Activated naive CD8-positive, alpha-beta T cell treated with anti-CD3 and anti-CD28 coated beads for 36 hours (primary cell): Measurements from ENCODE around the gene PTPRG. TPM values are rescaled to one million over a fixed set of nuclear protein-coding genes. Genes with fewer than 3 reads are reported as not detected.

Source experiments
- DNase-seq: peaks from one replicate; pipeline ENCODE4 v3.0.0; 2021
- H3K27ac Mint-ChIP-seq: one replicate; pipeline ENCODE4 v1.8.0; 2022; ENCODE audit warnings: mild to moderate bottlenecking, moderate library complexity, mixed read lengths
- H3K27me3 Mint-ChIP-seq: one replicate; pipeline ENCODE4 v1.8.0; 2022; ENCODE audit warnings: mild to moderate bottlenecking, mixed read lengths
- H3K36me3 Mint-ChIP-seq: one replicate; pipeline ENCODE4 v1.8.0; 2021; ENCODE audit warnings: mild to moderate bottlenecking, mixed read lengths
- H3K4me1 Mint-ChIP-seq: one replicate; pipeline ENCODE4 v1.8.0; 2021; ENCODE audit warnings: mixed read lengths
- H3K4me3 Mint-ChIP-seq: one replicate; pipeline ENCODE4 v1.8.0; 2022; ENCODE audit warnings: mild to moderate bottlenecking, moderate library complexity, mixed read lengths
- H3K9me3 Mint-ChIP-seq: one replicate; pipeline ENCODE4 v1.8.0; 2022; ENCODE audit warnings: mixed read lengths
- total RNA-seq, 2 experiments: library from RNA; stranded (reverse); gene quantifications; one replicate each; pipeline ENCODE4 v1.2.3, GENCODE V29; 2021

The PTPRG gene
- total RNA-seq, 2 experiments from 2014 or later, result 0.06 to 0.16 TPM

DNA sequence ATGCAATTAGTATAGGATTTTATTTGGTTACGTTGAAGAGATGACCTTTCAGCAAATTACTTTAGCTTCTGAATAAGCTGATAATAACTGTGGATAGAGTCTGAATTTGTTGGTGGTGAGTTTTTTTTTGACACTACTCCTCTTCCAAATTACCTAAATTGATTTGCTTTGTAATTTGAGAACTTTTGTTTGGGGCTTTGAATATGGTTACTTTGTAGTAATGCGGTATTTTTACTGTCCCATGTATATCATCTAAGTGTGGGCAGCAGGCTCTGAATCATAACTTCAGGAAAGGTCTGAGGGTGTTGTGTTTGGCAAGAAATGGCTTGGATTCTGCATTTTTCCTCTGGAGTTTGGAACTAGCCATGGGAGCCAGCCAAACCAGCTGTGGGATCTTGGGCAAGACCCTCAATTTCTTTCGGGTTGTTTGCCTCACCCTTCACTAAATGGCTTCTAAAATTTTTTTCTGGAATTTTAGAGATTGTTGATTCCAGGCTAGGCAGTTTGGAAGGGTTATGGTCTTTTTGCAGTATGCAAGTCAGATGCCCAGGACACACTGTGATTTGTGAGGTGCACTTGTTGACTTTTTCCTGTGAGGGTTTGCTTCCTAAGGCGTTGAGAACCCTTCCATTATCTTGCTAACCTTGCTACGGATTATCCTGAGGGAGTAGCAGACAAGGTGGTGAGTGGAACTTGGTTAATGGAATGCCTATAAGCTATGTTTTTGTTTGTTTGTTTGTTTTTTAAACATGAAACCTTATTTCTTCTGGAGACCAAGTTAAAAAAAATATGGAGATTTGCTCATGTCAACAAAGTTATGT lies 10.4 kb downstream of the PTPRG start:
- no peak overlapping the region for H3K4me3 Mint-ChIP-seq
- no peaks in the 10 kb centered on the region for H3K4me1 Mint-ChIP-seq
- H3K36me3 Mint-ChIP-seq, result no peaks in the 10 kb centered on the region
- H3K27me3 Mint-ChIP-seq, result peaks cover 16% of the 10 kb centered on the region
- no peak overlapping the region for H3K27ac Mint-ChIP-seq
- no peaks in the 10 kb centered on the region for H3K9me3 Mint-ChIP-seq
- no peak for DNase-seq

DNA sequence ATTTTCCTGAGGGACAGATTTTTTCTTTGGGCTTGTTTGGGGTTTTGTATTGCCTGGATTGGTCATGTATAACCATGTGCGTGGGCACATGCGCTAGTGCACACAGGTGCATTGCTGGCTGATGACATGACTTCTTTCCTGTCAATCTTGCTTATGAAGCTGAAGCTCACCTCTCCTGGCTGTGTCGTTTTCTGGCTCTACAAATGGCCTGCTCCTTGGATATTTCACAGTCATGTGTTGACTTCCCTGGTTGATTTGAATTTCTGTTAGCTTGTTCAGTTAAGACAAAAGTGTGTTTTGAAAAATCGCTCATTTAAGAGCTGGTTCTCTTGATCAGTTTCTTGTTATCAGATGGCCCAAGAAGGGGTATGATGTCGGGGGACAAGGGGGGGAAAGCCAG lies 11.5 kb downstream of the PTPRG start:
- Mint-ChIP-seq H3K4me3 (no peak overlapping the region), H3K27ac (no peak overlapping the region), H3K9me3 (no peaks in the 10 kb centered on the region), H3K36me3 (no peaks in the 10 kb centered on the region), H3K27me3 (peaks cover 12% of the 10 kb centered on the region), H3K4me1 (no peaks in the 10 kb centered on the region)
- no peak for DNase-seq

DNA sequence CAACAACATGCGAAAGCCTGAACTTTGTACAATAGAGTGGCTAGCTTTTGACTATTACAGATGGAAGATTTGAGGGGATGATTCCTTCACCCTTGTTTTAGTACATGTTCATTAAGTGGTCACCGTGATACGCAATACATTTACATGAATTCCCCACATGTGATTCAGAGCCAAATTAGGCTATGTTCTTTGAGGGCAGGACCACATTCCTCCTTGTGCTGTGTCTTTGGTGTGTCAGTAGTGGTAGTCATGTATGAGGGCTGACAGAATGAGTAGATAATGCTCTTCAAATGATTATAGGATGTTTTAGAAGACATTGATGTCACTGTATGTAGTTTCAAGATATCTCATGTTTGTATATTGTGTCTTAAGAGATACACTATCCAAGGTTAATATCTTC lies 12.1 kb downstream of the PTPRG start:
- Mint-ChIP-seq H3K4me1 (no peaks in the 10 kb centered on the region), H3K4me3 (no peak overlapping the region), H3K9me3 (no peaks in the 10 kb centered on the region), H3K36me3 (no peaks in the 10 kb centered on the region), H3K27ac (no peak overlapping the region), H3K27me3 (peaks cover 12% of the 10 kb centered on the region)
- no peak for DNase-seq

DNA sequence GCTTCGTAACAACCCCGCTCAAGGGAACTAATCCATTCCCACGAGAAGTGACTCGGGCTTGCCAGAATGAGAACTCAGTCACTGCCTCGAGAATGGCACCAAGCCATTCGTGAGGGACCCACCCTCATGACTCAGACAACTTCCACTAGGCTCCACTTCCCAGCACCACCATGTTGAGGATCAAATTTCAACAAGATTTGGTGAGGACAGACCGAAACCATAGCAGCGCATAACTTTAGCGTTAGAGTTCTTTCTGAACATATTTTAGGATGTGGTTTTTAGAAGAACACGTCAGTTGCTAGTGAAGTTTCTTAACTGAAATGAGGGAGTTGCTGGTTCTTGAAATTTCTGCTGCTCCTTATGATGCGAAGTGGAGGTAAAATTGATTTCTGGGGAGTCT lies 13.5 kb downstream of the PTPRG start:
- H3K27me3 Mint-ChIP-seq, result peaks cover 16% of the 10 kb centered on the region
- no peaks in the 10 kb centered on the region for H3K4me1 Mint-ChIP-seq
- H3K9me3 Mint-ChIP-seq, result no peaks in the 10 kb centered on the region

DNA sequence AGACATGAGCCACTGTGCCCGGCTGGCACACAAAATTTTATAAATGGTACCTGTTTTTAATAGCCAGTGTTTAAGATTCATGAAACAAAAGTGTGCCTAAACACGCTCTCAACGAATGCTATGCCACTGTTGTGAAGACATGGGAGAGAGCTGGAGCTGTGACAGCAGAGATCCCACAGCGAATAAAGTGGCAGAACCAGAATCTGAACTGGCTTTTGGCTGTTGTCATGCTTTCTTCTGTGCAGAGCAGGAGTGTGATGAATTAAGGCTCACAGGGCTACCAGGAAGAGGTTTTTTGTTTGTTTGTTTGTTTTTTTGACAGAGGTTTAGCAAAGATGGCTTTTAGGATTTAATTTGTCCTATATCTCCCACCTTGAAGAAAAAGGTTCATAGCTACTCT lies 14.5 kb downstream of the PTPRG start:
- Mint-ChIP-seq H3K9me3 (no peaks in the 10 kb centered on the region), H3K27ac (no peak overlapping the region), H3K36me3 (no peaks in the 10 kb centered on the region), H3K4me3 (no peak overlapping the region), H3K27me3 (peaks cover 16% of the 10 kb centered on the region), H3K4me1 (no peaks in the 10 kb centered on the region)
- DNase-seq, result no peak

More for the DNA sequence above, 13.5 kb downstream of the PTPRG start:
- Mint-ChIP-seq H3K4me3 (no peak overlapping the region), H3K36me3 (no peaks in the 10 kb centered on the region), H3K27ac (no peak overlapping the region)
- DNase-seq, result no peak

DNA sequence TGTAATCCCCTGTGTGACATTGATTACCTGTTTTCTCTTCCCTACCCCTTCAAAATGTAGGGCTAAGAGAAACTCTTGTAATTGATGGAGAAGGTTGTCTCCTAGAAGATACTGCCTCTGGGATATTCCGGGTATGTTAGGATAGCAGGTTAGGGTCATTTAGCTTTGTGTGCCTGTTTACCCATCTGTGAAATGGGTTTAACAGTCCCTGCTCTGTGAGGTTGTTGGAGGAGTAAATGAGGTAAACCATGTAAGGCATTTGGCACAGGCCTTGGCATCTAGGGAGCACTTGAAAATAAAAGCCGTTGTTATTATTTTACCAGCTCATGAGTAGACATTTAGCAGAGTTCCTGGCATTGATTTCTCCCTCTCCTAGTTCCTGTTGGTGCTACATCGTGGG lies 16.4 kb downstream of the PTPRG start:
- no peaks in the 10 kb centered on the region for H3K9me3 Mint-ChIP-seq
- no peak overlapping the region for H3K4me3 Mint-ChIP-seq
- peaks cover 13% of the 10 kb centered on the region for H3K27me3 Mint-ChIP-seq
- H3K36me3 Mint-ChIP-seq, result no peaks in the 10 kb centered on the region
- DNase-seq, result no peak
- no peaks in the 10 kb centered on the region for H3K4me1 Mint-ChIP-seq
- H3K27ac Mint-ChIP-seq, result no peak overlapping the region

DNA sequence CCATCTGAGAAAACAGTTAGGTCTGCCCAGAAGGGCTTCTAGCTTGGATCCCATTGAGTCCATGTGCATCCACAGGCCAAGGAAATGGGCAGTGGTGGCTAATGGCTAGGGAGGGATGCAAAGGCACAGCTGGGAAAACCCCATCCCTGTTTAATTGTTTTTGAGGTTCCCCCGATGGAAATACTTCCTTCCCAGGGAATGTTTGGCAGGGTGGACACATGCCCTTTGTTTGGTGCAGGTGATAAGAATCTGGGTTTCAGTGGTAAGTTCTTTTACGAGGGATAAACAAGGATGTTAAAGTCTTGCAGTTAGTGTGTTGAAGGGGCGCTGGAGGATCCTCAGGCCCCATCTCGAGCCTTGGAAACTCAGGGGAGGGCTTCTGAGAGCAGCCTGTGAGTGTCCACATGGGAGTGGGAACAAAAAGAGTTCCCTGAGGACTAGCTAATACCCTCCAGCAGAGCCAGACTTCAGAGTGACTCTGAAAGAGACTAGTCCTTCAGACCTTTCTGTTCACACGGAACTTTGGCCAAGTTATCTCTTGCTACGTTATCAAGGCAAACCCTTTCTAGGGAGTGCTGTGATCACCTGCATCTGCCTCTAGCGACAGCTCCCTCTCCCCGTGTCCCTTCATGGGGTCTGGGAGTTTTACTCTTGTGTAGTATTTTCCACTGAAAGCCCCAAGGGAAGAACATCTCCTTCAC lies 17.4 kb downstream of the PTPRG start:
- Mint-ChIP-seq H3K36me3 (no peaks in the 10 kb centered on the region), H3K9me3 (no peaks in the 10 kb centered on the region), H3K4me1 (no peaks in the 10 kb centered on the region), H3K27ac (no peak overlapping the region), H3K27me3 (peaks cover 13% of the 10 kb centered on the region), H3K4me3 (no peak overlapping the region)
- no peak for DNase-seq

DNA sequence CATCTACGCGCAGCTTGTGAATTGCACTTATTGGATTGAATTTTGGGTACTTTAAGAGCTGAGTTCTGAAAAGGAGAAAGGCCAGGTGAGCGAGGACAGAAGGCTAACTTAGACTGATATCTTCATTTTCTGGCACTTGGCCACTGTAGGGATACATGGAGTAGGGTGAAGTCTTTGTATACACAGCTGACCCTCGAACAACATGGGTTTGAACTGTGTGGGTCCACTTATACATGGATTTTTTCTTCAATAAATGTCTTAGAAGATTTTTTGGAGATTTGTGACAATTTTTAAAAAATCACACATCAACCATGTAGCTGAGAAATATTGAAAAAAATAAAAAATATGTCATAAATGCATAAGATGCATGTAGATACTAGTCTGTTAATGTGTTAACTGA lies 18.3 kb downstream of the PTPRG start:
- no peaks in the 10 kb centered on the region for H3K9me3 Mint-ChIP-seq
- no peaks in the 10 kb centered on the region for H3K36me3 Mint-ChIP-seq
- H3K27ac Mint-ChIP-seq, result no peak overlapping the region
- DNase-seq, result no peak
- H3K4me1 Mint-ChIP-seq, result no peaks in the 10 kb centered on the region
- H3K4me3 Mint-ChIP-seq, result no peak overlapping the region
- H3K27me3 Mint-ChIP-seq, result peaks cover 10% of the 10 kb centered on the region

DNA sequence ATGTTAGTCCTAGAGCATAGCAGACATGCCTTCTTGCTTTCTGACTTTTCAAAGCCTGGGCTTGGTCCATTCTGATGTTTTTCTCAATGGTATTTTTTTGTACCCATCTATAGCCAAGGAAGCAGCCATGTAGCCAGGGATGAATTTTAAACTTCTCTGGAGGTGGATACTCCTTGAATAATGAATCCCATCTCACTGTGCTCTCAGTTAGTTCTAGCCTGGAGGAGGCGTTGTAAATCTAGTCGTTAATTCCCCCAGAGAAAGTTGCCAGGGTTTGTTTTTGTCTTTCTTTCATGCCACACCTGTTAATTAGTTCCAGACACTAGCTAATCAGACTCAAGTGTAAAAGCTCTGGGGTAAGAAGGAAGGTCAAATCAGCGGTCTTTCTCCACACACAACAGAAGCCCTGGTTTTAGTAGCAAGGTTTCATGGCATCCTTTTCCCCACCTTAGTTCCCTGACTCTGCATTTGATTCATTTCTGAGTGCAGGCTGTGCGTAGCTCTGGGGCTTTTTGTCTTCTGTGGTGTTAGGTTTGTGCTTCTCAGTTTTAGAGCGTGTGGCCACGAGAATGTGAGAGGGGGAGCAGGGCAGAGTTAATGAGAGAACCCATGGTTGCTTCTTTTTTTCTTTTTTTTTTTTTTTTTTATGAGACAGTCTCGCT lies 19.7 kb downstream of the PTPRG start:
- no peak overlapping the region for H3K4me3 Mint-ChIP-seq
- H3K27me3 Mint-ChIP-seq, result peaks cover 7% of the 10 kb centered on the region
- H3K36me3 Mint-ChIP-seq, result no peaks in the 10 kb centered on the region
- H3K9me3 Mint-ChIP-seq, result no peaks in the 10 kb centered on the region
- no peak overlapping the region for H3K27ac Mint-ChIP-seq
- no peak for DNase-seq
- no peaks in the 10 kb centered on the region for H3K4me1 Mint-ChIP-seq

DNA sequence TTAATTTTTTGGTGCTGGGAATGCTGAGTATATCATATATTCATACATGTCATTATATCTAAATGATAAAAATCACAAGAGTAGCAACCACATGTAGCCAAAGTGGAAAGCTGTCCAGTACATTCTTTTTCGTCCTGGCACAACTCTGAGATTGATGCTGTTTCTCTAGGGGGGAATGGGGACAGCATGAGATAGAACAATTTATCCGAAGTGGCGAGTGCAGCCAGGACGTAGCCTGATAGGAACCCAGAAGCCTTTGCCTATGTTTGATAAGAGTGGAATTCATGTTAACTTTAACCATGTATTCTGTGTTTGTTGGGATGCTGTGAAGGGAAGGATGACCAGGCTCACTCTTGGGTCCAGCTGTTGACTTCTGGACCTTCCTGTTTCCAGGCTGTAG lies 20.9 kb downstream of the PTPRG start:
- no peak overlapping the region for H3K4me3 Mint-ChIP-seq
- H3K9me3 Mint-ChIP-seq, result no peaks in the 10 kb centered on the region
- H3K27ac Mint-ChIP-seq, result no peak overlapping the region
- DNase-seq, result no peak
- H3K4me1 Mint-ChIP-seq, result no peaks in the 10 kb centered on the region
- H3K27me3 Mint-ChIP-seq, result peaks cover 4% of the 10 kb centered on the region
- no peaks in the 10 kb centered on the region for H3K36me3 Mint-ChIP-seq

DNA sequence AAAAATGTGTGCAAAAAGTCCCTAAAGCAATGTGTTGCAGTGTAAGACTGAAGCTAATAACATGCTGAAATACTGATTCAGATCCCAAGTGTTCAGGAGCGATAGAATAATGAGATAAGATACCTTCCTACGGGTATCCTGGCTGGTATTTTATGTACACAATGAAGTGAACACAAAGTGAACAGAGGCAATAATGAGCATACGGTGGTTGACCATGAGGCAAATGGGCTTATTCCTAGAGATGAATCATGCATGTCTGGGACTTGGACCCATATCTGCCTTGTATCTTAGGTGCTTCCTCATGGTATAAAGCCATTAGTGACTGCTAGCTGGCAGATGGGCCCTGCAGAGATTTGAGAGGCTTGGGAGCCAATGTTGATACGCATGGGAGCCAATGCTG lies 21.5 kb downstream of the PTPRG start:
- Mint-ChIP-seq H3K4me3 (no peak overlapping the region), H3K27ac (no peak overlapping the region), H3K4me1 (no peaks in the 10 kb centered on the region), H3K36me3 (no peaks in the 10 kb centered on the region), H3K9me3 (no peaks in the 10 kb centered on the region), H3K27me3 (peaks cover 4% of the 10 kb centered on the region)
- no peak for DNase-seq

DNA sequence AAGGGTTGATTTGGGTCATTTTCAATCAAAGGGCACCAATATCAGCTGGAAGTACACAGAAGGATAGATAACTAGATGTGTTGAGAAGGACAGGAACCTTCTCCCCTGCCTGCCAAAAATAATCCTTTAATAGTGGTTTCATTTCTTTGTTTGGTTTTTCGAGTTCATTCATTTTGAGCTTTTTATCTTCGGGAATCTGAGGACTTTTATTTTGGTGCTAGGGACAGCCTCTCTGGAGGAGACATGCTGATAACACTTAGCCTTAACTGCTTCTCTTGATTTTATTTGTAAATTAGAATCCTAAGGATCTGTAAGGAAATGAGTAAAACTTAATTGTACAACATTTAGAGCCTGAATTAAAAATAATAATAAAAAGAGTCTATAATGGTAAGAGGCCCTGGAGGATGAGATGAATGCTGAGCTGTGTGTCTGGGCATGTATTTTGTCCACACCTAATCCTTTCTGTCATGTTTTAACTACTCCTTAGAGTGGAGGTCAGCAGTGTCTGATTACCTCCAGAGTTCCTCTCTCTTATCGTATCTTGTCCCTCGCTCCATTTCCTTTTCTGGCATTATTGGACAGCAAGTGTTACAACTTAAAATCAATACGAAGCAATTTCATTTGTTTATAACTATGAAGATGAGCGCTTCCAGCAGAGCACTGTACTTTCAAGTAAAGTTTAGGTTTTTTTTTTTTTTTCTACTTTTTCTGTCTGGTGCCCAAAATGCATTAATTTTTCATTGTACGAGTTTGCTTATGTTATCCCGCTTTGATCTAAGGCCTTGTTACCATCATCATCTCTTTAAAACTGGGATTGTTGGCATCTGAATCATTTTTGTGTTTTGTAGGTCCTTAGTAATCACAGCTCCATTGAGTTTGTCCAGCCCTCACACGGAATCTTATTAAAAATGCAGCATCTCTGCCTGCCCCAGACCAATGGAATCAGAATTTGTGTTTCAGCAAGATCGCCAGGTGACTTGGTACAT lies 22.8 kb downstream of the PTPRG start:
- DNase-seq, result no peak
- H3K4me1 Mint-ChIP-seq, result no peaks in the 10 kb centered on the region
- H3K9me3 Mint-ChIP-seq, result no peaks in the 10 kb centered on the region
- no peak overlapping the region for H3K4me3 Mint-ChIP-seq
- no peaks in the 10 kb centered on the region for H3K36me3 Mint-ChIP-seq
- peaks cover 4% of the 10 kb centered on the region for H3K27me3 Mint-ChIP-seq
- no peak overlapping the region for H3K27ac Mint-ChIP-seq

DNA sequence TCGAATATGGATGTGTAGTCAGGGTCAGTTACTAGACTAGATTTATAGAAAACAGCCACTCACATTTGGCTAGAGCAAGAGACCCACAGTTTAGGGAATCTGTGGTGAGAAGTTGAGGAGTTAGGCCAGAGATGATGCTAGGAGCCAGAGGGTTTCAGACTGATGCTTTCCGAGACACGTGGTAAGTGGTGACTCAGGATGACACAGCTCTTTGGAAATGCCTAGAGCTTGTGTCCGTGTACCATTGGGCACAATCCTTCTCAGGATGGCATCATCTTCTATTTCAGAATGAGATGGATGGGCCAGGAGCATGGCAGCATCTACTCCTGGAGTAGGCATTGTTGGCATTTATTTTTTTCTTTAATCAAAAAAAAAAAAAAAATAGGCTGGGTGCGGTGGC lies 28.5 kb downstream of the PTPRG start:
- Mint-ChIP-seq H3K4me3 (no peak overlapping the region), H3K9me3 (no peaks in the 10 kb centered on the region), H3K27ac (no peak overlapping the region), H3K4me1 (no peaks in the 10 kb centered on the region), H3K36me3 (no peaks in the 10 kb centered on the region), H3K27me3 (peaks cover 5% of the 10 kb centered on the region)
- no peak for DNase-seq

DNA sequence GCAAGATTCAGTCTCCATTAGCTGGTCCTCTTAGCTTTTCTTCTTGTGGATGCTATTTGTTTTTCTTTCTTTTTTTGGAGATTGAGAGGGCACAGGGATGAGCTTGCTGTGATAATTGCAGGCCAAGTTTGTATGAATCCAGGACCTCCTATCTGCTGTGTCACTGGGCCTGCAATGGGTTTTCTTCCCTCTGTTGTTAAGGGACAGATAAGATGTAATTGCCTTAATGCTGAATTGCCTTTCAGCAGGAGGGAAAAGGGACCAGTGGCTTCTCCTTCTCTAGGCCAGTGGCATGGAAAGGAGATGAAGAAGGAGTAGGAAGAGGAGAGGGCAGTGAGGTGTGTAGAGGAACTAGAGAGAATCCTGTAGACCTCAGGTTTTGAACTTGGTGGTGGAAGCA lies 29.9 kb downstream of the PTPRG start:
- no peak for DNase-seq
- Mint-ChIP-seq H3K4me1 (no peaks in the 10 kb centered on the region), H3K27ac (no peak overlapping the region), H3K4me3 (no peak overlapping the region), H3K36me3 (no peaks in the 10 kb centered on the region), H3K9me3 (no peaks in the 10 kb centered on the region), H3K27me3 (peaks cover 5% of the 10 kb centered on the region)
